Activated CD4-positive, alpha-beta T cell treated with anti-CD3 and anti-CD28 coated beads, Interleukin-2, amount 50 U/mL, for 48 hours (primary cell): Measurements from ENCODE around the gene HDDC2.

Experiments
- DNase-seq, 2 experiments: peaks; one replicate each; pipeline ENCODE4 v3.0.0-alpha.2; 2020

HDDC2 gene

DNA sequence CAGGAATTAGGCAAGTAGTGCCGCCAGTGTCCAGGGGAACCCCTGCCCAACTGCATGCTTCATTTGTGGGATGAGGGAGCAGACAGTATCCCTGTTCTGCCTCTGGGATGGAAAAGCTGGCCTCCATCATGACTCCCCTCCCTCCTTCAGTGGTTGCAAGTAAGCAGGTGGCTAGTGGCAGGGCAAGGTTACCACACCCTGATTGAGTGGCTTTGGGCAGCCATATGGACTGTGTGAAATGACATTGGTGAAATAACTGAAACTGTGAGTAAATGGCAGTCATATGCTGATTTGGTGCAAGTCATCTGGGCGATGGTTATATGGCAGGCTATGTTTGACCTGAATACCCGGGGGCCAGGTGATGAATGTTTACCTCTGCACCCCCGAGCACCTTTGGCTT lies 33.0 kb downstream of the HDDC2 start:
- no peak for DNase-seq

- DNase-seq = no peak
Observed at GRCh38 chr6:125267806-125268523, 33.8 kb downstream of the HDDC2 start.

DNA sequence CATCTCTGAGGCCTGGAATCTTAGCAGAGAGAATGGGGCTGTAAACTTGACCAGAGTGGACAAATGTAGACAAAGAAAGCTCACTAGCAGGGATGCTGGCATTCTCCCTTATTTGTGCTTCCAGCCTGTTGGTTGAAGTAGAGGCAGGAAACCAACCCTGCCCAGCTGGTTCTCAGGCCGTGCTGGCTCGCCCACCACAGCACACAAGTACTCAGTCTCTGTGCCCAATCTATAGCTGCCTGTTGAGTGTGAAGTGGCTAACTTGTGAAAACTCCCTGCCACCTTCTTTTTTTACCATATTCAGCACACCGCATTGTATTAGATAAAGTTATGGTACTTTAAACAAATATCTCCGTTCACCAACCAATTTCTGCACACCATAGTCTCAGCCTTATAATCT lies 37.3 kb downstream of the HDDC2 start:
- no peak for DNase-seq

DNA sequence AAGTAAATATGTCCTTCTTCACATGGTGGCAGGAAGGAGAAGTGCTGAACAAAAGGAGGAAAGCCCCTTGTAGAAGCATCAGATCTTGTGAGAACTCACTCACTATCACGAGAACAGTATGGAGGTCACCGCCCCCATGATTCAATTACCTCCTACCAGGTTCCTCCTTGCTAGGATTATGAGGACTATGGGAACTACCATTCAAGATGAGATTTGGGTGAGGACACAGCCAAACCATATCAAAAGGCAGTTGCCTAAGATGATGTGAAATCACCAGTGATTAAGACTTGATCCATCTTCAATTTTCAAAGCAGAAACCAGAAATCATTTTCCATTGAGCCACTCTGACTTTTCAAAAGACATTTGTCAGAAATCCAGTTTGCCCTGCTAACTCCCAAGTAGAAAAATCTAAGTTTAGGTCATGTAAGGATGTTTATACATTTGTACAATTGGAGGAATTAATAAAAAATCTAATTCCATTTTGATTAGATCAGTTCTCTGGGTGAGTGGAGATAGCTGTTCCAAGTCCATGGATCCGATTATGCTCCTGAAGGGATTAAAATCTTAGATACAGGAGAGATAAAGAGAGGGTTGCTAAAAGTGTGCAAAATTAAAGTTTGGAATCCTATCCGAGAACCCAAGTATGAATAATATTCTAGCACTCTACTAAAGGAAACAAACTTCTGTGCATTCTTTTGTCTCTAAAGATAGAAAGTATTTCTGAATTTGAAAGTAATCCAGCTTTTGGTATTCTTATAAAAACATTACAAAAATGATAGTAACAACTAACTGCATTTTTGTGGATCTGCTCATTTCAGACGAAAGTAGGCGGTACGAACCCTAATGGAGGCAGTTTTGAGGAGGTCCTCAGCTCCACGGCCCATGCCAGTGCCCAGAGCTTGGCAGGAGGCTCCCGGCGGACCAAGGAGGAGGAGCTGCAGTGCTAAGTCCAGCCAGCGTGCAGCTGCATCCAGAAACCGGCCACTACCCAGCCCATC lies 39.5 kb downstream of the HDDC2 start:
- no peak for DNase-seq

- DNase-seq = no peak
Observed at GRCh38 chr6:125259354-125259736, 42.4 kb downstream of the HDDC2 start.

- no peak for DNase-seq
Observed at GRCh38 chr6:125258651-125259353, 43.0 kb downstream of the HDDC2 start.

DNA sequence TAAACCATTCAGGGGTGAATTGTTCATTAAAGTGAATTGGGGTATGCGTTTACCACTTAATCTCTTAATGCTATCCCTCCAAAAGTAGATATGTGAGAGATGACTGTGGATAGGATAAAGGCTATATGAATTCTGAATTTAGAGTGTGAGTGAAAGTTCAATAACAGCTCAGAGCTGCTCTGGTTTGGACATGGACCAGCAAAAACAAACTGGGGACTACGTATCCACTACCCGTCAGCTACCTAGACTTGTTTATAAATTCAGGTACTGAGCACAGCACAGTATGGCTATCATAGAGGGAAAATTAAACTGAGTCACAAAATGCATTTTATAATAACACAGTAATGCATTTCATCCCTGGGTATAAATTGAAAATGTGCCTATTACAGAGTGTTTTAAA lies 44.4 kb downstream of the HDDC2 start:
- no peak for DNase-seq

DNA sequence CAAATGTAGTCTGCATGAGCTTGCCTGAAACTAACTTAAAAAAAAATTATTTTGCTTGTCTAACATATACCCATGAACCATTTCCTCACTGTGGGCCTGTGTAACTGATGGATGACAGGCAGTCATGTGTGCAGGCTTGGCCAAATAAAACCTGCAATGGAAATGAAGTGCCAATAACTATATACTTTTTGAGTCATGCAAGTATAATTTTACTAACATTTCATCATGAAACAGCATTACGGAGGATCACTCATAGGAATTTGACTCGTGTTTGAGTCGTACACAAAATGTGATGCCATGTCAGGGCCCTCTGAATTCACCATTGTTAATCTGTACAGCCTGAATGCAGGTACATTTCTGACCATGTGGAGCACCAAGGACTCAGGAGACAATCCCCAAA lies 46.6 kb downstream of the HDDC2 start:
- DNase-seq = no peak

DNA sequence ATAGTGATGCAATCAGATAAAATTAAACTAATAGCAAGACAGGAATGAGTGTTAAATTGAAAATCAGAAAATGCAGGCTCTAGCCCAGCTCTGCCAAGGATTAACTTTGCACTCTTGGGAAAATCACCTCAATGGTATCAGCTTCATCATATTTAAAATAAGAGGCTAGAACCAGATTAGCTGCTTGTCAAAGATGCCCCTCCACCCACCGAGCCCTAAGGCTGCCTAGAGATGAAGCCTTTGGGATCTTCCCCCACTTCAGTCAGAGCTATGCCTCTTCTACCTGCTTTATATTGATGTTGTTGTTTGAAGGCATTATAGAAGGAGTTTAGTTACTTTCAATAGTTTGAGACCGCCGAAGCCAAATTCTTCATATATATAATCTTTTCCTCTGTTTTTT lies 47.4 kb downstream of the HDDC2 start:
- no peak for DNase-seq

DNA sequence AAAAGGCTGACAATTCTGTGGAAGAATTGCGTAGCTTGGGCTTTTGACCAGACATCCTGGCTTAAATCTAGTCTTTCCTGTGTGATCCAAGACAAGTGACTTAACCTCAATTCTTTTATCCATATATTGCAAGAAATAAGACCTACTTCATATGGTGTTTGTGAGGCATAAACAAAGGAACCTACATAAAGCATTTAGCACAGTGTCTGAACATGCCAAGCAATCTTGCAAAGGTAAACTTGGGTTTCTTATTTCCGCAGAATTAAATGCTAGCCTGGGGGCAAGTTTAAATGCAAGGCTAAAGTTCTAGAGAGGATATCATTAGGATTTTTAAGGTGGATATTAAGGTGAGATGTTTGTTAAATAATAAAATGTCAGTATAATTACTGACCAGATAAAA lies 47.9 kb downstream of the HDDC2 start:
- no peak for DNase-seq

- no peak for DNase-seq
Observed at GRCh38 chr6:125252891-125253290, 48.9 kb downstream of the HDDC2 start.

DNA sequence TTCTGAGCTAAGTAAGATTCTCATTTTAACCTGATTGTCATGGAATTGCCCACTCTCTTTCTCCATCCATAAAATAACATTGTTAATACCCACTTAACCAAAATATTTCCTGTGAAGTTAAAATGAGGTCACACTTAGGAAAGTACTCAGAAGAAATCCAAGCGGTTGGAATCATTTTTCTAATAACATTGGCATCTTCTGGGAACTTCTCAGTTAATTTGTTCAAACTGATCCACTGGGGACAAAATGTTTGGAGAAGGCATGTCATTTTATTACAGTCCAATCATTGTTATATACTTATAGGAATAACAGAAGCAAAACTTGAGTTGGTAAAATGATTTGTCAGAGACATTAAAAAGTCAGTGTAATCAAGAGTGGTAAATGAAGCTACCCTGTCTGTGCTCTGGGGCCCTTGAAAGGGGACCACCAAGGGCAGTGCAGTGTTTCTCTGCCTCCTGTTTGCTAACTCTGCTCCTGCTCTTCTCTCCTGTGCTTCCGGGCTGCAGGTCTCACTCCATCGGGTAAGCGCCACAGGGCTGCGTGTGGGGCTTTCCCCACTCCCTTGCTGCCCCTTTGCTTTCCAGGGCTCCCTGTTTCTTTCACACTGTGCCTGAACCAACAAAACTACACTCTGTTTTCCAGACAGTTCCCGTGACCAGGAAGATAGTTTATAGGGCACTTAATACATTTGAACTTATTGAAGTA lies 50.1 kb downstream of the HDDC2 start:
- no peak for DNase-seq

DNA sequence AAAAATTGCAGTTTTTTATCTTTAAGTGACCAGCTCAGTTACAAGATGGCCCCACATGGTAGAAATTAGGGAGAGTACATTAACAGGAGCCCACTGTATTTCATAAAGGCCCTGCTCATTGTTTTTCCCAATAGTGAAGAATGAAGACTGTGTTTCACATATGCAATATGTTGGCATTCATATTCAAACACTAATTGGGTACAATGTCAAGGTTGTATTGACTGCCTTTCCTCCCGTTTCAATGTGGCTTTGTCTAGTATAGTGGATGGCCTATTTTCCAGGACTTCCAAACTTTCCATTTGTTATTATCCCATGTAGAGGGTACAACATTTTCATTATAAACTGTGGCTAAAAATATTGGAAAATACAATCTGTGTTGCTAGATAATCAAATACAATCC lies 51.3 kb downstream of the HDDC2 start:
- DNase-seq = no peak

GRCh38 chr6:125248136-125248535 lies 53.6 kb downstream of the HDDC2 start:
- DNase-seq = no peak

DNA sequence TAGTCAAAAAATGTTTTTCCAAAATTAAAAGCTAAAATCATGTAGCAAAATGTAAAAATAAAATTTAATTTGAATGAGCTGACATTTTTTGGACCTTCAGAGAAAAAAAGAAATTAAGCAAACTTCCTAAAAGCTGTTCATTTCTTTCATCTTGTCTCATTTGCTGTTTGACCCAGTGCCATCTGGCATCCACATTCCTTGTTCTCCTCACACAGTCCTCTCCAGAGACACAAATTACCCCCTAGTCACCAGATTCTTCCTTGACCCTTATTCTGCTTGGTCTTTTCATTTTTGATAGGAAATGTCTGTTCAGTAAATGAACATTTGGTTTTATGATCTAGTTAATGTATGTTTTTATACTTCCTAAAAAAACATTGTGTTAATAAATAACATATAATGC lies 55.2 kb downstream of the HDDC2 start:
- no peak for DNase-seq

DNA sequence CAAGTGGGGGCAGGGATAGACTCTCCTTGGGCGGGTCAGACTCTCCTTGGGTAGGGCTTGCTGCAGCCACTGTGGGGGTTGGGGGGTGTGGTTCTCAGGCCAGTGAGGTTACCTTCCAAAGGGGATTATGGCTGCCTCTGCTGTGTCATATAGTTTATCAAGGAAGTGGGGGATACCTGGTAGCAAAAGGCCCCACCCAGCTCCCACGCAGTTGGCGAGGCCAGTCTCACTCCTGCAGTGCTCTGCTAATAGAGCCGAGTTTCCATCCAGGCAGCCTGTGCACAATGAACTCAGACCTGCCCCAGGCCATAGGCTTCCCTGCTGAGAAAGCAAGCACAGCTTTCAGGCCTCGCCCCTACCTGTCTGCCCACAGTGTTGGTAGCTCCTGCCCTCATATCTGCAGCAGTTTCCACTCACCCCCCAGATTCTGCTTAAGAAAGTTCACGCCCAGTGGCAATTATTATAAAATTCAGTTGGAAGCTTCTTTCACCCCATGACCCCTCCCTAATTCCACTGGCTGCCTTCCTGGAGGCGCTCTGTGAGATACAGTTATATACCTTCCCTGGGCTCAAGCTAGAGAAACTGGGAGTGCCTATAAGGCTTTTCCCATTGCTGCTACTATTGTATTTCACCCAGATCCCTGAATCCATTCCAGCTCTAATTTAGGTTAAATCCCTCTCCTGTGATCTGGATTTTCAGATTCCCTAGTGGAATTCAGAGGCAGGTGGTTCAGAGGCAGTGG lies 56.1 kb downstream of the HDDC2 start:
- DNase-seq = no peak

GRCh38 chr6:125245109-125245508 lies 56.7 kb downstream of the HDDC2 start:
- no peak for DNase-seq

- no peak for DNase-seq
Observed at GRCh38 chr6:125237764-125238163, 64.0 kb downstream of the HDDC2 start.

- no peak for DNase-seq
Observed at GRCh38 chr6:125236536-125237327, 65.0 kb downstream of the HDDC2 start.

GRCh38 chr6:125233202-125233601 lies 68.6 kb downstream of the HDDC2 start:
- no peak for DNase-seq

DNA sequence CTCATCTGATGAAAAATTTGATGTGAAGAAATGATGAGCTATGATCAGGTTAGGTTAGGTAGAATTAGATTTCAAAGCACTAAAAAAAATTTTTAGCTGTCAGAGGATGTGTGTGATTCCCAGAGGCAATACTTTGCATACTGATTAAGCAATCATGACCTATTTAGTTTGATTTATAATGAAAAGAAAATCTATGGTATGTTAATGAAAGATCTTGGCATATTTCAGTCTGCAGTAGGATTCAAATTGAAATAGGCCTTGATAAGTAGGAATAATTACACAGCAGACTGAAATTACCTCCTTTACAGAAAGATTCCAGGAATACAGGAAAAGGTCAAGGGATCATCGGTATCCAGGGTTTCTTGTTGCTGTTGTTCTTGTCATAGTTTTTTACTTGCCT lies 69.3 kb downstream of the HDDC2 start:
- no peak for DNase-seq
